Transverse colon (tissue), 3 donors: ENCODE data around the gene PYY.

Experiments used
- EP300 ChIP-seq: sonication (generic); formaldehyde crosslinking; IDR thresholded peaks from one replicate; pipeline ENCODE4 v1.6.1; 2017; ENCODE audit warnings: antibody characterized with exemption, low read depth
- POLR2A ChIP-seq: fragments of 450-650 bp; IDR thresholded peaks from one replicate; pipeline ENCODE4 v1.6.1; 2016; ENCODE audit warnings: antibody characterized with exemption, mild to moderate bottlenecking, moderate library complexity
- TF ChIP-seq, protein P1 (sequence below), 5 experiments: fragments of 200-600 bp in 3 of 5; fragments of 450-650 bp in 2 of 5; sonication (generic) in 3 of 5; IDR thresholded peaks; 1 replicate in 2 of 5; 2 replicates in 3 of 5; pipeline ENCODE4 v1.5.1; 2016 to 2017; ENCODE audit warnings: antibody characterized with exemption in 5 of 5, inconsistent platforms in 3 of 5, mild to moderate bottlenecking in 2 of 5, moderate library complexity in 1 of 5

- TF ChIP-seq EP300: no peak
- TF ChIP-seq POLR2A: no peak
- TF ChIP-seq, protein P1, sequence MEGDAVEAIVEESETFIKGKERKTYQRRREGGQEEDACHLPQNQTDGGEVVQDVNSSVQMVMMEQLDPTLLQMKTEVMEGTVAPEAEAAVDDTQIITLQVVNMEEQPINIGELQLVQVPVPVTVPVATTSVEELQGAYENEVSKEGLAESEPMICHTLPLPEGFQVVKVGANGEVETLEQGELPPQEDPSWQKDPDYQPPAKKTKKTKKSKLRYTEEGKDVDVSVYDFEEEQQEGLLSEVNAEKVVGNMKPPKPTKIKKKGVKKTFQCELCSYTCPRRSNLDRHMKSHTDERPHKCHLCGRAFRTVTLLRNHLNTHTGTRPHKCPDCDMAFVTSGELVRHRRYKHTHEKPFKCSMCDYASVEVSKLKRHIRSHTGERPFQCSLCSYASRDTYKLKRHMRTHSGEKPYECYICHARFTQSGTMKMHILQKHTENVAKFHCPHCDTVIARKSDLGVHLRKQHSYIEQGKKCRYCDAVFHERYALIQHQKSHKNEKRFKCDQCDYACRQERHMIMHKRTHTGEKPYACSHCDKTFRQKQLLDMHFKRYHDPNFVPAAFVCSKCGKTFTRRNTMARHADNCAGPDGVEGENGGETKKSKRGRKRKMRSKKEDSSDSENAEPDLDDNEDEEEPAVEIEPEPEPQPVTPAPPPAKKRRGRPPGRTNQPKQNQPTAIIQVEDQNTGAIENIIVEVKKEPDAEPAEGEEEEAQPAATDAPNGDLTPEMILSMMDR (IDR thresholded peaks at IDR 0.05): peak; percentile 88 to 91 (median 90)
Observed at GRCh38 chr17:43994272-43995149, 40.8 kb upstream of the PYY start.
